K562 (cell line): ENCODE data around the gene PRSS22. TPM values are rescaled to one million over a fixed set of nuclear protein-coding genes. Genes with fewer than 3 reads are reported as not detected.

Source experiments
- ATAC-seq: fragments of 200-7000 bp; cut with Tn5 transposase; 3 replicates; pipeline ENCODE4 v1.9.1; 2020; ENCODE audit warnings: moderate library complexity
- BruUV-seq: library from RNA; stranded (reverse); fragments of 400-500 nt; replicated peaks from 2 replicates; lab custom pipeline; 2021; lab: Mats Ljungman, UMichigan
- CTCF ChIA-PET: fragments of 300-600 bp; formaldehyde crosslinking; extraction: SDS; loops from one replicate; lab custom pipeline; 2021; ENCODE audit warnings: low intra/inter-chr PET ratio; lab: Yijun Ruan, JAX
- POLR2A ChIA-PET: fragments of 300-600, 350-650 bp; sonication (Branson Sonifier 250); formaldehyde crosslinking; extraction: SDS; loops from one replicate; lab custom pipeline; 2021; ENCODE audit warnings: antibody characterized with exemption, inconsistent platforms; lab: Yijun Ruan, JAX
- DNase-seq, 4 experiments: peaks; one replicate each; pipeline versions ENCODE4 v3.0.0 to v3.0.0-alpha.2; 2011 to 2018; ENCODE audit warnings: low spot score in 3 of 4, mixed read lengths in 3 of 4; ENCODE audit errors: extremely low read depth in 1 of 4
- FAIRE-seq: peaks from 2 replicates; lab custom pipeline; 2011; peaks lifted over from hg19 to GRCh38; lab: Jason Lieb, UNC
- H2AFZ ChIP-seq: 2 replicates; pipeline ENCODE4 v1.6.0; 2011; ENCODE audit warnings: low read depth, low read length, control low read depth, inconsistent platforms
- H3K27ac ChIP-seq: fragments of 200-600 bp; 3 replicates; pipeline ENCODE4 v1.8.0; 2011; ENCODE audit warnings: low read depth, mild to moderate bottlenecking, control low read depth, inconsistent platforms, low read length, moderate library complexity, mixed read lengths; ENCODE audit errors: extremely low read depth
- H3K27me3 ChIP-seq, 2 experiments: fragments of 300-600 bp in 1 of 2; 2 replicates in 1 of 2; 3 replicates in 1 of 2; pipeline versions ENCODE4 v1.6.0 to v1.8.0; 2011; ENCODE audit warnings: inconsistent platforms in 2 of 2, low read length in 2 of 2, mild to moderate bottlenecking in 1 of 2, mixed read lengths in 1 of 2, moderate library complexity in 1 of 2; ENCODE audit not compliant: control insufficient read depth in 2 of 2, insufficient read depth in 2 of 2
- H3K36me3 ChIP-seq: fragments of 300-600 bp; 3 replicates; pipeline ENCODE4 v1.8.0; 2011; ENCODE audit warnings: mild to moderate bottlenecking, low read length, inconsistent platforms; ENCODE audit not compliant: control insufficient read depth, insufficient read depth
- H3K4me1 ChIP-seq, 2 experiments: fragments of 200-600 bp in 1 of 2; replicated peaks in 1 of 2; 2 replicates in 1 of 2; 3 replicates in 1 of 2; pipeline versions ENCODE4 v1.5.1 to v1.8.0; 2011; ENCODE audit warnings: inconsistent platforms in 2 of 2, low read length in 2 of 2, mild to moderate bottlenecking in 1 of 2, mixed read lengths in 1 of 2, moderate library complexity in 1 of 2; ENCODE audit not compliant: control insufficient read depth in 2 of 2, insufficient read depth in 2 of 2
- H3K4me2 ChIP-seq: 2 replicates; pipeline ENCODE4 v1.6.1; 2011; ENCODE audit warnings: low read length, control low read depth, inconsistent platforms, mixed read lengths; ENCODE audit not compliant: insufficient read depth
- H3K4me3 ChIP-seq: fragments of 200-600 bp; sonication (generic), shearing (Covaris generic); 2 replicates; pipeline ENCODE4 v1.5.1; 2016; ENCODE audit warnings: control low read depth, inconsistent platforms
- H3K79me2 ChIP-seq: fragments of 200-600 bp; 3 replicates; pipeline ENCODE4 v1.8.0; 2011; ENCODE audit warnings: low read length, inconsistent platforms; ENCODE audit not compliant: control insufficient read depth, insufficient read depth
- H3K9ac ChIP-seq, 2 experiments: 2 replicates each; pipeline versions ENCODE4 v1.6.0 to v1.6.1; 2011; ENCODE audit warnings: low read depth in 2 of 2, low read length in 2 of 2, control low read depth in 1 of 2, inconsistent platforms in 1 of 2, mild to moderate bottlenecking in 1 of 2, mixed read lengths in 1 of 2; ENCODE audit not compliant: insufficient read depth in 1 of 2
- H3K9me1 ChIP-seq: one replicate; pipeline ENCODE4 v1.6.0; 2011; ENCODE audit warnings: inconsistent platforms, mild to moderate bottlenecking, low read length, moderate library complexity; ENCODE audit not compliant: control insufficient read depth, insufficient read depth
- H3K9me3 ChIP-seq: replicated peaks from 2 replicates; pipeline ENCODE4 v1.5.1; 2011; ENCODE audit warnings: low read depth, low read length, inconsistent platforms; ENCODE audit not compliant: control insufficient read depth, insufficient read depth
- H4K20me1 ChIP-seq: replicated peaks from 2 replicates; pipeline ENCODE4 v1.6.1; 2011; ENCODE audit warnings: low read length, inconsistent platforms, mixed read lengths; ENCODE audit not compliant: control insufficient read depth, insufficient read depth
- ETS1 ChIP-seq: conservative IDR thresholded peaks from 2 replicates; pipeline ENCODE4 v1.6.1; 2011; ENCODE audit warnings: low read depth, mild to moderate bottlenecking, low read length; ENCODE audit not compliant: control insufficient read depth
- FOXK1 ChIP-seq: sonication (generic); formaldehyde crosslinking; IDR thresholded peaks from 2 replicates; pipeline ENCODE4 v1.8.0; 2022; ENCODE audit warnings: missing genetic modification reagents, mild to moderate bottlenecking, borderline replicate concordance
- NR3C1 ChIP-seq: sonication (generic); formaldehyde crosslinking; IDR thresholded peaks from 2 replicates; pipeline ENCODE4 v1.8.1; 2022; ENCODE audit warnings: missing genetic modification reagents
- RBBP5 ChIP-seq: fragments of 200-600 bp; sonication (generic); IDR thresholded peaks from 2 replicates; pipeline ENCODE4 v1.6.1; 2012; ENCODE audit warnings: borderline replicate concordance, mild to moderate bottlenecking, low read length, control low read depth, inconsistent platforms; ENCODE audit not compliant: insufficient read depth, poor library complexity, severe bottlenecking
- SMC3 ChIP-seq: conservative IDR thresholded peaks from 2 replicates; pipeline ENCODE4 v1.6.1; 2011; ENCODE audit warnings: low read depth, low read length, improper control_type of control experiment; ENCODE audit not compliant: insufficient read depth
- ZKSCAN8 ChIP-seq: fragments of 200-800 bp; sonication (Bioruptor generic); IDR thresholded peaks from 2 replicates; pipeline ENCODE4 v1.6.1; 2016; ENCODE audit warnings: missing genetic modification characterization, missing compliant biosample characterization
- ZNF140 ChIP-seq: fragments of 250-450 bp; sonication (Bioruptor Pico); IDR thresholded peaks from 2 replicates; pipeline ENCODE4 v1.8.0; 2021; ENCODE audit warnings: moderate library complexity, mild to moderate bottlenecking, inconsistent platforms
- ZNF583 ChIP-seq: fragments of 250-450 bp; sonication (Bioruptor Pico); IDR thresholded peaks from 2 replicates; pipeline ENCODE4 v1.4.0; 2020
- WGBS: fragments of 100-300 bp; shearing (Covaris generic); methylation state at CpG from one replicate; pipeline ENCODE4 v1.1.6; 2016; ENCODE audit warnings: low coverage, mixed read lengths; ENCODE audit not compliant: insufficient coverage; ENCODE audit errors: missing lambda C conversion rate; 5-methylcytosine and 5-hydroxymethylcytosine counted together
- in situ Hi-C: fragments of 300-500 bp; cut with MboI; formaldehyde crosslinking; loops from 4 replicates; pipeline ENCODE4 v1.15.0; 2018; ENCODE audit warnings: inconsistent platforms, mixed read lengths
- intact Hi-C: fragments of 100-400 bp; cut with micrococcal nuclease; formaldehyde crosslinking; loops from 2 replicates; pipeline ENCODE4 v1.14.2; 2022
- polyA plus RNA-seq, 8 experiments: library from polyadenylated mRNA; depleted of rRNA in 4 of 8; stranded (reverse) in 5 of 8; unstranded in 3 of 8; fragments of >200 nt; fragmentation: Nextera tagmentation in 2 of 8; fragmentation: Illumina TruSeq in 1 of 8; extraction: Ambion mirVana in 2 of 8; extraction: Trizol in 1 of 8; gene quantifications; 2 replicates each; pipeline versions ENCODE4 v1.2.1 to v1.2.3, GENCODE V29; 2011 to 2014; ENCODE audit warnings: inconsistent platforms in 1 of 8, missing spikeins in 1 of 8
- total RNA-seq, 7 experiments: library from RNA; depleted of rRNA in 6 of 7; stranded (reverse); fragments of >200 nt in 6 of 7; fragmentation: Illumina TruSeq in 2 of 7; extraction: Trizol in 2 of 7; gene quantifications; 2 replicates each; pipeline versions ENCODE4 v1.2.1 to v1.2.3, GENCODE V29; 2011 to 2021; ENCODE audit warnings: low replicate concordance in 1 of 7

Gene PRSS22
- total and polyA plus RNA-seq, 9 of the 15 experiments (the other 6 are each of a cell fraction or from before 2014, with no cell fraction given): 0.13 to 0.42 TPM; not detected in 7

- in situ Hi-C loops: no loop called here
- DNase-seq (no peak), ATAC-seq (no peak), FAIRE-seq (no peak)
- intact Hi-C loops: no loop called here
- Histone ChIP-seq H3K27me3 (peaks cover 4 to 16% of the 10 kb centered on the region in 2 experiments; a peak in 2 of 5 replicates), H3K9ac (peak overlapping the region in 1 of 2 experiments; percentile 56; a peak in 2 of 4 replicates), H3K4me3 (no peak overlapping the region), H3K27ac (no peak overlapping the region), H2AFZ (no peak overlapping the region), H3K4me1 (peaks cover 17 to 45% of the 10 kb centered on the region in 2 experiments; a peak in 4 of 5 replicates), H3K4me2 (no peak overlapping the region), H3K9me1 (no peaks in the 10 kb centered on the region), H4K20me1 (no peaks in the 10 kb centered on the region), H3K9me3 (no peaks in the 10 kb centered on the region), H3K36me3 (peaks cover 7% of the 10 kb centered on the region; the same call in 2 of the 3 replicates), H3K79me2 (peaks cover 23% of the 10 kb centered on the region)
- WGBS: 41% methylated on average over 7 of the region's 7 CpGs
- ChIA-PET CTCF (no interaction called here), POLR2A (no interaction called here)
- no TSS peak for BruUV-seq
- no peak for TF ChIP-seq NR3C1 (CRISPR knock-in tag)
- no peak for TF ChIP-seq FOXK1 (CRISPR knock-in tag)
- TF ChIP-seq ZKSCAN8 (CRISPR knock-in tag): no peak
- no peak for TF ChIP-seq RBBP5
- TF ChIP-seq ZNF140 (CRISPR knock-in tag): no peak
- TF ChIP-seq ZNF583: no peak
- TF ChIP-seq ETS1: no peak
- no peak for TF ChIP-seq SMC3
Observed at GRCh38 chr16:2813771-2814221, 44.2 kb downstream of the PRSS22 start.
